T-helper 1 cell treated with Interleukin-12 subunit alpha and Interleukin-12 subunit beta and Interleukin-4 antibody, amounts not matched to agents 30 μg/mL and 1 μg/mL, for 36 hours (primary cell): ENCODE measurements around the gene FOXL2NB.
A peak's percentile ranks its signal among the peaks of the same experiment; 100 is the strongest.

ENCODE experiments used
- H3K27ac Mint-ChIP-seq: one replicate; pipeline ENCODE4 v1.8.0; 2021; ENCODE audit warnings: mild to moderate bottlenecking, mixed read lengths
- H3K27me3 Mint-ChIP-seq: one replicate; pipeline ENCODE4 v1.8.0; 2021; ENCODE audit warnings: low read depth, mixed read lengths
- H3K36me3 Mint-ChIP-seq: one replicate; pipeline ENCODE4 v1.8.0; 2021; ENCODE audit warnings: low read depth, mixed read lengths
- H3K4me1 Mint-ChIP-seq: one replicate; pipeline ENCODE4 v1.8.0; 2021; ENCODE audit warnings: low read depth, mixed read lengths
- H3K4me3 Mint-ChIP-seq: one replicate; pipeline ENCODE4 v1.8.0; 2021; ENCODE audit warnings: mild to moderate bottlenecking, moderate library complexity, mixed read lengths
- H3K9me3 Mint-ChIP-seq: one replicate; pipeline ENCODE4 v1.8.0; 2021; ENCODE audit warnings: mixed read lengths

Gene FOXL2NB

DNA sequence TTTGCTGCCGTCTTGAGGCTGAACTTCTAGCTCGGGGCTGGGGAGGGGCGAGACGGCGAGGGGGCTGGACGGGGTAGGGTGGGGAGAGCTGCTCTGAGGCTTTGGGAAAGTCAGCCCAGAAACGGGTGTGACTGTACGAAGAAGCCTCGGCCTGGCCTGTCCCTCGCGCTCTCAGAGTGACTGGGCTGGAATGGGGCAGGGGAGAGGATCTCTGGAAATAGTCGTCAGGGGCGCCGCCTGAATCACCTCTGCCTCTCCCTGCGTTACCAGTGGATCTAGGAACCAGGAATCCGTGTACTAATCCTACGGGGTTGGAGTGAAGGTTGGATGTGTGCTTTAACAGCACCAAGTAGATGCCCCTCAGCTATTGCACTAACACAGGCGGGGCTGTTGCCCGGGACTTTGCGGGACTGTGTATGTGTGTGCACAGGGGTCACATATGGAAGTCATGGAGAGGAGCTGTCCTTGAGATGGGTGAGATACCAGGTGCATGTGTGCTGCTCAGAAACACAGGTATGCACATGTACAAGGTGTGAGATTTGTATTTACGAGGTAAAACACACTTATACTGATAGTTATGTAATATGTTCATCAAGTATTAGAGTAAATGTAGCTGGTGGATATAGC is 591 bp downstream of the FOXL2NB start:
- H3K9me3 Mint-ChIP-seq: no peaks in the 10 kb centered on the region
- no peak overlapping the region for H3K4me3 Mint-ChIP-seq
- peaks cover 5% of the 10 kb centered on the region for H3K36me3 Mint-ChIP-seq
- peak overlapping the region; percentile 9 for H3K27ac Mint-ChIP-seq
- peaks cover 30% of the 10 kb centered on the region for H3K4me1 Mint-ChIP-seq
- peaks cover 79% of the 10 kb centered on the region for H3K27me3 Mint-ChIP-seq

GRCh38 chr3:138948371-138949001 is 1.5 kb downstream of the FOXL2NB start:
- Mint-ChIP-seq H3K9me3 (no peaks in the 10 kb centered on the region), H3K4me1 (peaks cover 28% of the 10 kb centered on the region), H3K27me3 (peaks cover 76% of the 10 kb centered on the region), H3K4me3 (no peak overlapping the region), H3K27ac (no peak overlapping the region), H3K36me3 (peaks cover 5% of the 10 kb centered on the region)

GRCh38 chr3:138949002-138949418 is 2.0 kb downstream of the FOXL2NB start:
- Mint-ChIP-seq H3K27ac (no peak overlapping the region), H3K9me3 (no peaks in the 10 kb centered on the region), H3K27me3 (peaks cover 75% of the 10 kb centered on the region), H3K36me3 (peaks cover 3% of the 10 kb centered on the region), H3K4me3 (peak overlapping the region; percentile 43), H3K4me1 (peaks cover 24% of the 10 kb centered on the region)

DNA sequence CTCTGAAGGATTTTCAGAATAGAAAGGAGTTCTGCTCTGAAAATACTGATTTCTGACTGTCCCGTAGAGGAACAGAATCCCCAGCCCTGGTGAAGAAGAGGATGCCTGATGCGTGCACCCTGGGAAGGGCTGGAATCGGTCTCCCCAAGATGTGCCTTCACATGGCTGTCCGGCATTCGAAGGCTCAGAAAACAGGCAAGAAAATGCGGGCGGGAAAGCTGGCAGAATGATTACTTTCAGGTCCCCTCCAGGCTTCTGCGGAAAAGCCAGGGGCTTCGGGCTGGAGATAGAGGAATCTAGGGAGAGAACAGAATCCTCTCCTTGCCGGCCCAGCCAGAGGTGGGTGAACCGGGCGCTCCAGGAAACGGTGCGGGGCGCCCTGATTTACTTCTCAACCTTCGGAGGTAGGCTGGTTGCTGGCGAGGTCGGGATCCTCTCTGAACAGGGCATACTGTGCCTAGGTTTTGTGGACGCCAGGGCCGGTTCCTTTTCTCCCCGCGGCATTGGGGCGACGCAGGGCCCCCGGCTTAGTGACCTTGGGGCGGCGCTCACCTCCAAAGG is 2.5 kb downstream of the FOXL2NB start:
- H3K27me3 Mint-ChIP-seq: peaks cover 73% of the 10 kb centered on the region
- peaks cover 3% of the 10 kb centered on the region for H3K36me3 Mint-ChIP-seq
- H3K4me1 Mint-ChIP-seq: peaks cover 19% of the 10 kb centered on the region
- H3K9me3 Mint-ChIP-seq: no peaks in the 10 kb centered on the region
- no peak overlapping the region for H3K27ac Mint-ChIP-seq
- H3K4me3 Mint-ChIP-seq: peak overlapping the region; percentile 43

DNA sequence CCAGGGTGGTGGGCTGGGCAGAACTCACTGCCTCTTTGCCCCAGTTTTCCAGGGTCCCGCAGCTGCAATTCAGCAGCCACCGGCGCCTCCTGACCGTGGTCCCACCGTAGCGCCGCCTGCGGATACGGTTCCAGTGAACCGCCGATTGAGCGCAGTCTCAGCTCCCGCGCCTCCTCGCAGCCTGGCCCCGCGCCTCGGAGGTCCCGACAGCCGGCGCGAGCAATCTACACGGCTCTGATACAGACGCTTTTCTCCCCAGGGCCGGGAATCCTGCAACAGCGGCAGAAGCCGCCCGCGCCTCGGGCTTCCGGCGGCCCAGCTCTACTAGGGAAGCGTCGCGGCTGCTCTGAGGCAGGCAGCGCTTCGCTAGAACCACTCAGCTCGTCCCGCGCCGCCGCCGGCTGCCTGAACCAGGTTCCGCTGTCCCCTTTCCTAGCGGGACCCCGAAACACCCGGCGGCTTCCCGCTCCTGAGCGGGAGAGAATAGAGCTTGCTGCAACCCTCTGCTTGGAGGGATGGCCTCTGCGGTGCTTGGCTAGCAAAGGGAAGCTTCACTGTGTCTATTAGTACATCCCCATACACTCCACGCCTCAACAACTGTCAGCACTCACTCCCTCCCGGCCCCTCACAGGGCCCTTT is 3.1 kb downstream of the FOXL2NB start:
- Mint-ChIP-seq H3K4me1 (peaks cover 16% of the 10 kb centered on the region), H3K27ac (no peak overlapping the region), H3K36me3 (peaks cover 1% of the 10 kb centered on the region), H3K9me3 (no peaks in the 10 kb centered on the region), H3K27me3 (peaks cover 71% of the 10 kb centered on the region), H3K4me3 (no peak overlapping the region)

DNA sequence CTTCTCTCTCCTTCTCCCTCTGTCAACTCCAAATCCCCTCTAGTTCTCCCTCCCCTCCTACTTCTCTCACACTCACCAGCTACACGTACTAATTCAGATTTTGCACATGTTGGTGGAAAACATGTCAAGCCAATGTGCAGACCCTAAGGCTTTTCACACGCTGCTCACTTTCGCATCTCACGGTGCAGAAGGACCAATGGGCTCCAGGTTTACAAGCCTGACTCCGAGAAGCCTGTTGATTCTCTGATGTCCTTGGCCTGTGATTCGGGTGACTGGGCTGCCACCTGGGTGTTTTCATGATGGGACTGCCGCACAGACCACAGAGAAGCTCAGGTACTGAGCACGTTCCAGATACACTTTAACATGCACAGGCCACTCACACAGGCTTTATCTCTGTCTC is 3.7 kb downstream of the FOXL2NB start:
- Mint-ChIP-seq H3K36me3 (no peaks in the 10 kb centered on the region), H3K4me3 (no peak overlapping the region), H3K27ac (no peak overlapping the region), H3K9me3 (no peaks in the 10 kb centered on the region), H3K27me3 (peaks cover 68% of the 10 kb centered on the region), H3K4me1 (peaks cover 15% of the 10 kb centered on the region)

GRCh38 chr3:138960417-138960852 is 13.4 kb downstream of the FOXL2NB start:
- no peak overlapping the region for H3K27ac Mint-ChIP-seq
- H3K4me1 Mint-ChIP-seq: peaks cover 8% of the 10 kb centered on the region
- H3K4me3 Mint-ChIP-seq: no peak overlapping the region
- no peaks in the 10 kb centered on the region for H3K36me3 Mint-ChIP-seq
- peaks cover 6% of the 10 kb centered on the region for H3K9me3 Mint-ChIP-seq
- H3K27me3 Mint-ChIP-seq: peaks cover 57% of the 10 kb centered on the region

- H3K27me3 Mint-ChIP-seq: peaks cover 56% of the 10 kb centered on the region
- no peaks in the 10 kb centered on the region for H3K36me3 Mint-ChIP-seq
- peaks cover 8% of the 10 kb centered on the region for H3K4me1 Mint-ChIP-seq
- H3K9me3 Mint-ChIP-seq: peaks cover 6% of the 10 kb centered on the region
- no peak overlapping the region for H3K27ac Mint-ChIP-seq
- no peak overlapping the region for H3K4me3 Mint-ChIP-seq
These were observed 16.0 kb downstream of the FOXL2NB start for GRCh38 chr3:138962854-138963560.

DNA sequence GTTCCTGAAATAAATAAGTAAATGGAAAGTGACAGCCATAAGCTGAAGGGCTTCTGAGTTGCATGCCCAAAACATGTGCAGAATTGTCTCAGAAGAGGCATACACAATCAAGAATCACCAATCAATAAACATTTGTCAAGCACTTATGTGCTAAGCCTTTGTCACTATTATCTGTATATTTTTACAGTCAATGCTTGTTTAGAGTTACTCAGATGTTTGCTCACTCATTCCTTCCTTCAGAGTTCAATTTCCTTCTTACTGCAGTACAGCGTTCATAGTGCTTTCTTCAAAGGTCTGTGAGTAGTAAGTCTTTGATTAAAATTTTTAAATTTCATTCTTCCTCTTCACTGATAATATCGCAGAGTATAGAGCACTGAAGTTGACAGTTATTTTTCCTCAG is 17.2 kb downstream of the FOXL2NB start:
- no peak overlapping the region for H3K27ac Mint-ChIP-seq
- no peak overlapping the region for H3K4me3 Mint-ChIP-seq
- H3K36me3 Mint-ChIP-seq: no peaks in the 10 kb centered on the region
- H3K4me1 Mint-ChIP-seq: peaks cover 8% of the 10 kb centered on the region
- H3K9me3 Mint-ChIP-seq: peaks cover 6% of the 10 kb centered on the region
- H3K27me3 Mint-ChIP-seq: peaks cover 45% of the 10 kb centered on the region

GRCh38 chr3:138964923-138965322 is 17.9 kb downstream of the FOXL2NB start:
- H3K4me1 Mint-ChIP-seq: peaks cover 8% of the 10 kb centered on the region
- H3K27ac Mint-ChIP-seq: no peak overlapping the region
- H3K9me3 Mint-ChIP-seq: peaks cover 6% of the 10 kb centered on the region
- no peaks in the 10 kb centered on the region for H3K36me3 Mint-ChIP-seq
- H3K4me3 Mint-ChIP-seq: no peak overlapping the region
- H3K27me3 Mint-ChIP-seq: peaks cover 39% of the 10 kb centered on the region

DNA sequence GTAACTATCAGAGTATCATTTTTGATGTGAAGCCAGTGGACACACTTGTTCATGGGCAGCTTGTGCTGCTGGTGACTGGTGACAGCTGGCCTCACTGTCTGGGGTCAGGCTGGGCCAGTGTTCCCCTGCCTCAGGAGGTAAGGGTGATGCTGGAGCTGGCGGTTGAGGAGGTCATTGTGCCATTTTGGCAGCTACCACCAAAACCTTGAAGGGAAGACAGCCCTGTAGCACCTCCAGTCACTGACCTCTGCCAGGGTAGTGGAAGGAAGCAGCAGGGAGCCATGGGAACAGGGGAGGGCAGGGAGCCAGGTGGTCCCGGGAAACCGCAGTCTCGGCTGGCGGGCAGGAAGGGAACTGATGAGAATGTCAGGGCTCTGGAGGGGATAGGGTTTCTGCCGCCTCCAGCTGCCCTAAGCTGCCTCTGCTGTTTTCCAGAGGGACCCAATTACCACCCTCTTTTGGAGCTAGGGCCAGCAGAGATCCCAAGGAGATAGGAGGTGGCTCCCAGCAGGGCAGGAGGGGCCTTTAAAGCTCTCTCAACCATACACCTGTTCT is 24.8 kb downstream of the FOXL2NB start:
- H3K27me3 Mint-ChIP-seq: peaks cover 6% of the 10 kb centered on the region
- no peak overlapping the region for H3K27ac Mint-ChIP-seq
- no peak overlapping the region for H3K4me3 Mint-ChIP-seq
- no peaks in the 10 kb centered on the region for H3K9me3 Mint-ChIP-seq
- no peaks in the 10 kb centered on the region for H3K4me1 Mint-ChIP-seq
- H3K36me3 Mint-ChIP-seq: no peaks in the 10 kb centered on the region

DNA sequence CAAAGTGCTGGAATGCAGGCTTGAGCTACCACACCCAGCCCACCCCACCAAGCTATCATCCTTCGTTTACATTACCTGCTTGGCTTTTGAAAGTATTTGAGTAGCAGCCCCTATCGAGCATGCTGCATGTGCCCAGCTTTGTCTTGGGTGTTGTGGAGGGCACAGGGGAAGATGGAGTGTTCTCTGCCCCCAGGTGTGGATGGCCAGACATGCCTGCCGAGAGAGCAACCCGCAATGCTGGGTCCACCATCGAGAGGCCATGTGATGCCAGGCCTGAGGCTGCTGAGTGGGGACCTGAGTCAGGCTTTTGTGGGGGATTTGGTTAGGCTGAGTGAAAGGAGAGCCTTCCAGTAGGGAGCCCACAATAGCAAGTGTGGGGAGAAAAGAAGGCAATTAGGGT is 25.9 kb downstream of the FOXL2NB start:
- H3K4me3 Mint-ChIP-seq: no peak overlapping the region
- peaks cover 6% of the 10 kb centered on the region for H3K27me3 Mint-ChIP-seq
- no peak overlapping the region for H3K27ac Mint-ChIP-seq
- no peaks in the 10 kb centered on the region for H3K9me3 Mint-ChIP-seq
- H3K4me1 Mint-ChIP-seq: no peaks in the 10 kb centered on the region
- H3K36me3 Mint-ChIP-seq: no peaks in the 10 kb centered on the region

DNA sequence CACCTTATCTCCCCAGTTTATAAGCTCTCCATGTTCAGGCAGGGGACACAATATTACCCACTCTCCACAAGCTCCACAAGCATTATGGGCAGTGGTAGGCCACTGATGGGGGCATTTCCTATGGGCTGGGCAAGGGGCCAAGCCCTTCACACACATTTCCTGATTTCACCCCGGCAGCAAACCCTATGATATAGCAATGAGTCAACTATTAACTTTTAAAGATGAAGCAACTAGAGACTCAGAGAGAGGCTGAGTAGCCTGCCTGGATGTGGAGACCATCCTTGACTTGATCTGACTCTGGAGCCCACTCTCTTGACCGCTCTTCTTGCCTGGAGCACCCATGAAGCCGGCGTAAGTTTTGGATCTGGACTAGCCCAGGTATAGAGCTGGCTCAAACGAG is 27.4 kb downstream of the FOXL2NB start:
- Mint-ChIP-seq H3K9me3 (no peaks in the 10 kb centered on the region), H3K4me3 (no peak overlapping the region), H3K27me3 (peaks cover 6% of the 10 kb centered on the region), H3K27ac (no peak overlapping the region), H3K4me1 (no peaks in the 10 kb centered on the region), H3K36me3 (no peaks in the 10 kb centered on the region)

DNA sequence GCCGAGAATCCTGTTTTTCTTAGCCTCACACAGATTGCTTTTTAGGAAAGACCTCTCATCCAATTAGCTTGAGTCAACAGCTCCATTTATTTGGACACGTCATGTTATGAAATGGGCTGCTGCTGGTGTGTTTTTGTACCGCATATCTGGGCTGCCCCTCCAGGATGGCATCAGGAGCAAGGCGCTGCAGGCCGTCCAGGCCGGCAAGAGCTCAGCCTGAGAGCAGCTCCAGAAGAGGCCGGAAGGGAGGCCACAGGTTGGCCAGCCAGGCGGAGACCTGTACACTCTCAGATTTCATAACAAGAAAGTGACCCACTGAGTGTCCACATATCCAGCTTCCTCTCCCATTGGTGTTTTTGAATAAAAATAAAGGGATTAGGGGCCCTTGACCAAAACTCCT is 28.3 kb downstream of the FOXL2NB start:
- H3K4me1 Mint-ChIP-seq: no peaks in the 10 kb centered on the region
- H3K27me3 Mint-ChIP-seq: peaks cover 4% of the 10 kb centered on the region
- H3K4me3 Mint-ChIP-seq: no peak overlapping the region
- no peaks in the 10 kb centered on the region for H3K36me3 Mint-ChIP-seq
- no peaks in the 10 kb centered on the region for H3K9me3 Mint-ChIP-seq
- H3K27ac Mint-ChIP-seq: no peak overlapping the region
